Prostate gland (tissue), 2 donors: Measurements from ENCODE around the gene HRAS. TPM values are rescaled to one million over a fixed set of nuclear protein-coding genes. Genes with fewer than 3 reads are reported as not detected.
"Not testable (repeated sequence)": the region's sequence is repeated elsewhere in the genome, so short reads cannot be mapped to it uniquely, and the experiment has no call there.

Experiments
- DNase-seq: peaks from one replicate; pipeline ENCODE4 v3.0.0-alpha.2; 2019; ENCODE audit warnings: low spot score
- H3K27ac ChIP-seq, 2 donors: fragments of 200-600 bp; sonication (generic); 2 replicates each; pipeline ENCODE4 v1.5.1; 2017 to 2019
- H3K27me3 ChIP-seq: fragments of 200-600 bp; sonication (generic); replicated peaks from 2 replicates; pipeline ENCODE4 v1.5.1; 2019; ENCODE audit not compliant: insufficient read depth
- H3K36me3 ChIP-seq, 2 donors: fragments of 200-600 bp; sonication (generic); 1 replicate in 1 of 2; 2 replicates in 1 of 2; pipeline versions ENCODE4 v1.5.1 to v1.8.1; 2017 to 2019
- H3K4me1 ChIP-seq: fragments of 200-600 bp; sonication (generic); replicated peaks from 2 replicates; pipeline ENCODE4 v1.5.1; 2019
- H3K4me3 ChIP-seq, 2 donors: fragments of 200-600 bp; sonication (generic); 2 replicates each; pipeline ENCODE4 v1.5.1; 2017 to 2019
- H3K9me3 ChIP-seq: fragments of 200-600 bp; sonication (generic); 2 replicates; pipeline ENCODE4 v1.5.1; 2017
- POLR2A ChIP-seq: fragments of 450-650 bp; IDR thresholded peaks from one replicate; pipeline ENCODE4 v1.6.1; 2016; ENCODE audit warnings: antibody characterized with exemption, mild to moderate bottlenecking
- POLR2AphosphoS5 ChIP-seq: sonication (generic); formaldehyde crosslinking; IDR thresholded peaks from one replicate; pipeline ENCODE4 v1.6.1; 2017; ENCODE audit warnings: antibody characterized with exemption
- WGBS: methylation state at CpG from one replicate; pipeline ENCODE4 v1.1.5; 2018; 5-methylcytosine and 5-hydroxymethylcytosine counted together
- intact Hi-C: fragments of 100-400 bp; cut with DNase I; formaldehyde crosslinking; loops from one replicate; pipeline ENCODE4 v1.14.2; 2022
- total RNA-seq, 2 donors: library from RNA; depleted of rRNA; stranded (reverse); fragments of >200 nt; gene quantifications; one replicate each; pipeline ENCODE4 v1.1.0, GENCODE V29; 2016
- TF ChIP-seq, protein P1 (sequence below), 4 experiments: fragments of 200-600 bp in 2 of 4; fragments of 450-650 bp in 2 of 4; sonication (generic) in 2 of 4; IDR thresholded peaks; 1 replicate in 3 of 4; 2 replicates in 1 of 4; pipeline ENCODE4 v1.5.1; 2016 to 2019; ENCODE audit warnings: antibody characterized with exemption in 4 of 4, mild to moderate bottlenecking in 2 of 4, moderate library complexity in 2 of 4

Gene HRAS
- total RNA-seq, 2 donors from 2014 or later, result 47.0 to 62.8 TPM

DNA sequence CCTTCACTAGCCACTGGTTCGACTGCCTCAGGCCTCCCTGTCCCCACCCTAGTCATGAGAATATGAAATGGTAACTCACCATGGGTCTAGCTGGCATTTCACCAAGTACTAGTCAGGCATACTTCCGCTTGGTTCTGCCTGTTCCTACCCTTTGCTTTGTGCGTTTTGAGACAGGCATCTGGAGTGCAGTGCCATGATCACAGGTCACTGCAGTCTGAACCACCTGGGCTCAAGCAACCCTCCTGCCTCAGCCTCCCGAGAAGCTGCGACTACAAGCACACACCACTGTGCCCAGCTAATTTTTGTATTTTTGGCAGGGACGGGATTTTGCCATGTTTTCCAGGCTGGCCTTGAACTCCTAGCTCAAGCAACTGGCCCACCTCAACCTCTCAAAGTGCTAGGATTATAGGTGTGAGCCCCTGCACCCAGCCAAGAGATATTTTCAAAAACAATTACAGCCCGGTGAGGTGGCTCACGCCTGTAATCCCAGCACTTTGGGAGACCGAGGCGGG lies 14.1 kb downstream of the HRAS start:
- H3K36me3 ChIP-seq, result no peaks in the 10 kb centered on the region
- intact Hi-C loops, result no loop called here
- no peak for DNase-seq
- no peaks in the 10 kb centered on the region for H3K9me3 ChIP-seq
- no peak overlapping the region for H3K4me3 ChIP-seq
- H3K27me3 ChIP-seq, result no peaks in the 10 kb centered on the region
- 93% methylated on average over 10 of the region's 10 CpGs for WGBS
- no peaks in the 10 kb centered on the region for H3K4me1 ChIP-seq
- H3K27ac ChIP-seq, result no peak overlapping the region
- TF ChIP-seq POLR2A, result no peak
- TF ChIP-seq, protein P1, sequence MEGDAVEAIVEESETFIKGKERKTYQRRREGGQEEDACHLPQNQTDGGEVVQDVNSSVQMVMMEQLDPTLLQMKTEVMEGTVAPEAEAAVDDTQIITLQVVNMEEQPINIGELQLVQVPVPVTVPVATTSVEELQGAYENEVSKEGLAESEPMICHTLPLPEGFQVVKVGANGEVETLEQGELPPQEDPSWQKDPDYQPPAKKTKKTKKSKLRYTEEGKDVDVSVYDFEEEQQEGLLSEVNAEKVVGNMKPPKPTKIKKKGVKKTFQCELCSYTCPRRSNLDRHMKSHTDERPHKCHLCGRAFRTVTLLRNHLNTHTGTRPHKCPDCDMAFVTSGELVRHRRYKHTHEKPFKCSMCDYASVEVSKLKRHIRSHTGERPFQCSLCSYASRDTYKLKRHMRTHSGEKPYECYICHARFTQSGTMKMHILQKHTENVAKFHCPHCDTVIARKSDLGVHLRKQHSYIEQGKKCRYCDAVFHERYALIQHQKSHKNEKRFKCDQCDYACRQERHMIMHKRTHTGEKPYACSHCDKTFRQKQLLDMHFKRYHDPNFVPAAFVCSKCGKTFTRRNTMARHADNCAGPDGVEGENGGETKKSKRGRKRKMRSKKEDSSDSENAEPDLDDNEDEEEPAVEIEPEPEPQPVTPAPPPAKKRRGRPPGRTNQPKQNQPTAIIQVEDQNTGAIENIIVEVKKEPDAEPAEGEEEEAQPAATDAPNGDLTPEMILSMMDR (IDR thresholded peaks at IDR 0.05), result no peak
- no peak for TF ChIP-seq POLR2AphosphoS5

- intact Hi-C loops, result no loop called here
- no peaks in the 10 kb centered on the region for H3K36me3 ChIP-seq
- no peak overlapping the region for H3K4me3 ChIP-seq
- no peak overlapping the region for H3K27ac ChIP-seq
- TF ChIP-seq POLR2AphosphoS5 (no peak), POLR2A (no peak)
- TF ChIP-seq, protein P1 (IDR thresholded peaks at IDR 0.05), result no peak
- 94% methylated on average over 39 of the region's 39 CpGs for WGBS
- DNase-seq, result no peak
- H3K27me3 ChIP-seq, result no peaks in the 10 kb centered on the region
- no peaks in the 10 kb centered on the region for H3K9me3 ChIP-seq
- H3K4me1 ChIP-seq, result no peaks in the 10 kb centered on the region
These were observed 14.8 kb downstream of the HRAS start for GRCh38 chr11:520428-521176.

GRCh38 chr11:518463-519202 lies 16.7 kb downstream of the HRAS start:
- TF ChIP-seq POLR2AphosphoS5, result peak; percentile 95
- TF ChIP-seq POLR2A, result peak; percentile 54
- TF ChIP-seq, protein P1 (IDR thresholded peaks at IDR 0.05), result peak; percentile 99 to 100 (median 100)
- intact Hi-C loops, result loop anchor here (5.0 kb wide), 1 partner anchor 66 kb away; the partner anchor contains the start of gene PTDSS2
- 4% methylated on average over 57 of the region's 74 CpGs for WGBS
- no peaks in the 10 kb centered on the region for H3K27me3 ChIP-seq
- DNase-seq, result peak; percentile 96
- no peaks in the 10 kb centered on the region for H3K36me3 ChIP-seq
- H3K27ac ChIP-seq, result peak overlapping the region; percentile 82 to 86
- no peaks in the 10 kb centered on the region for H3K9me3 ChIP-seq
- H3K4me1 ChIP-seq, result no peaks in the 10 kb centered on the region
- peak overlapping the region in 1 of 2 donors; percentile 25 for H3K4me3 ChIP-seq

- H3K9me3 ChIP-seq, DNase-seq, H3K27ac ChIP-seq, H3K4me3 ChIP-seq, H3K4me1 ChIP-seq, H3K36me3 ChIP-seq, H3K27me3 ChIP-seq: not testable (repeated sequence)
- intact Hi-C loops, result loop anchor here (5.0 kb wide), 1 partner anchor 65 kb away; the partner anchor contains the start of gene PTDSS2
- 93% methylated on average over 41 of the region's 43 CpGs for WGBS
These were observed 18.3 kb downstream of the HRAS start for GRCh38 chr11:516918-517685.

DNA sequence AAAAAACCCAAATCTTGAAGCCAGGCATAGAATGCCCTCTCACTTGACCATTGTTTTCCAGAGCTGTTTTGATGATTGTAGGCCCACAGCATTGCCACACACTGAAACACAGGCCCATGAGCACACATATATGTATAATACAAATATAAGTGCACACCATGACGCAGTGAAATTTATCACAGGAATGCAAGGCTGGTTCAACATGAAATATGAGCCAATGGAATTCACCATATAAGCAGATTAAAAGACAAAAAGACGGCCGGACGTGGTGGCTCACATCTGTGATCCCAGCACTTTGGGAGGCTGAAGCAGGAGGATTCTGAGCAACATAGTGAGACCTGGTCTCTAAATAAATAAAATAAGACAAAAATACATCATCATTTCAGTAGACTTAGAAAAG lies 19.0 kb downstream of the HRAS start:
- H3K36me3 ChIP-seq, result no peaks in the 10 kb centered on the region

More for the DNA sequence above, 19.0 kb downstream of the HRAS start:
- Histone ChIP-seq H3K27ac (no peak overlapping the region), H3K9me3 (no peaks in the 10 kb centered on the region), H3K4me1 (no peaks in the 10 kb centered on the region), H3K27me3 (no peaks in the 10 kb centered on the region), H3K4me3 (no peak overlapping the region)
- TF ChIP-seq POLR2AphosphoS5 (no peak), POLR2A (no peak)
- TF ChIP-seq, protein P1 (IDR thresholded peaks at IDR 0.05), result no peak
- intact Hi-C loops, result loop anchor here (5.0 kb wide), 1 partner anchor 64 kb away; the partner anchor contains the start of gene PTDSS2
- no peak for DNase-seq
- 95% methylated on average over 4 of the region's 4 CpGs for WGBS
